ENCODE data around the gene SMOC2.

The SMOC2 gene

GRCh38 chr6:168554898-168555617 is 114.1 kb downstream of the SMOC2 start:
- no peak for TF ChIP-seq REST (IDR thresholded peaks at IDR 0.05; ENCODE audit: low read depth)
- TF ChIP-seq NFIC (IDR thresholded peaks at IDR 0.05) = no peak
- TF ChIP-seq TAF1 (IDR thresholded peaks at IDR 0.05; ENCODE audit: low read depth) = no peak
- no peak for TF ChIP-seq TEAD4 (IDR thresholded peaks at IDR 0.05)
- TF ChIP-seq RAD21 (IDR thresholded peaks at IDR 0.05; ENCODE audit: low read depth) = no peak
- TF ChIP-seq ZBTB7A (IDR thresholded peaks at IDR 0.05; ENCODE audit: low read depth) = no peak
- TF ChIP-seq EGR1 (IDR thresholded peaks at IDR 0.05) = no peak
- TF ChIP-seq CEBPB (IDR thresholded peaks at IDR 0.05) = no peak
- no peak for TF ChIP-seq FOXM1 (IDR thresholded peaks at IDR 0.05; ENCODE audit: borderline replicate concordance, low read depth)
- TF ChIP-seq CREB1 (IDR thresholded peaks at IDR 0.05; ENCODE audit: low read depth) = no peak
- TF ChIP-seq YY1 (IDR thresholded peaks at IDR 0.05; ENCODE audit: low read depth) = no peak
- no peak for TF ChIP-seq EP300 (IDR thresholded peaks at IDR 0.05; ENCODE audit: borderline replicate concordance)
- TF ChIP-seq MAX (IDR thresholded peaks at IDR 0.05) = no peak
- no peak for TF ChIP-seq USF1 (IDR thresholded peaks at IDR 0.05)
- TF ChIP-seq TCF12 (IDR thresholded peaks at IDR 0.05; ENCODE audit: low read depth) = no peak

- TF ChIP-seq NFIC (IDR thresholded peaks at IDR 0.05) (no peak), CEBPB (IDR thresholded peaks at IDR 0.05) (no peak), REST (IDR thresholded peaks at IDR 0.05; ENCODE audit: low read depth) (no peak), ZBTB7A (IDR thresholded peaks at IDR 0.05; ENCODE audit: low read depth) (no peak)
These were observed 114.8 kb downstream of the SMOC2 start for GRCh38 chr6:168555618-168556273.

GRCh38 chr6:168557512-168557911 is 116.5 kb downstream of the SMOC2 start:
- no peak for TF ChIP-seq USF1 (IDR thresholded peaks at IDR 0.05)

GRCh38 chr6:168558686-168559085 is 117.7 kb downstream of the SMOC2 start:
- TF ChIP-seq ZBTB7A (IDR thresholded peaks at IDR 0.05; ENCODE audit: low read depth) = no peak
- no peak for TF ChIP-seq TEAD4 (IDR thresholded peaks at IDR 0.05)
- no peak for TF ChIP-seq TAF1 (IDR thresholded peaks at IDR 0.05; ENCODE audit: low read depth)
- no peak for TF ChIP-seq CREB1 (IDR thresholded peaks at IDR 0.05; ENCODE audit: low read depth)
- TF ChIP-seq TCF12 (IDR thresholded peaks at IDR 0.05; ENCODE audit: low read depth) = no peak
- no peak for TF ChIP-seq CEBPB (IDR thresholded peaks at IDR 0.05)
- no peak for TF ChIP-seq REST (IDR thresholded peaks at IDR 0.05; ENCODE audit: low read depth)
- no peak for TF ChIP-seq RAD21 (IDR thresholded peaks at IDR 0.05; ENCODE audit: low read depth)
- no peak for TF ChIP-seq EGR1 (IDR thresholded peaks at IDR 0.05)
- no peak for TF ChIP-seq YY1 (IDR thresholded peaks at IDR 0.05; ENCODE audit: low read depth)
- no peak for TF ChIP-seq FOXM1 (IDR thresholded peaks at IDR 0.05; ENCODE audit: borderline replicate concordance, low read depth)
- no peak for TF ChIP-seq MAX (IDR thresholded peaks at IDR 0.05)
- no peak for TF ChIP-seq USF1 (IDR thresholded peaks at IDR 0.05)
